GM19240 (cell line): ENCODE data around the gene WDR54.
"Not testable (repeated sequence)": the region's sequence is repeated elsewhere in the genome, so short reads cannot be mapped to it uniquely, and the experiment has no call there.

Source experiments
- DNase-seq: peaks from one replicate; pipeline ENCODE4 v3.0.0; 2011; ENCODE audit warnings: low spot score; ENCODE audit not compliant: insufficient read length

The WDR54 gene

GRCh38 chr2:74450570-74451190 is 29.1 kb downstream of the WDR54 start:
- DNase-seq: no peak

- peak; percentile 65 for DNase-seq
These were observed 33.4 kb downstream of the WDR54 start, which contains the start of gene INO80B for GRCh38 chr2:74454654-74455511. TSS of gene INO80B (plus strand) at chr2:74455087. CDS start at chr2:74455117, 30 bp downstream.

GRCh38 chr2:74457129-74457548 is 35.6 kb downstream of the WDR54 start:
- DNase-seq: no peak

GRCh38 chr2:74457549-74458131 is 36.1 kb downstream of the WDR54 start:
- DNase-seq: no peak

GRCh38 chr2:74458132-74458937 is 36.8 kb downstream of the WDR54 start, which contains the start of gene WBP1:
TSS of gene WBP1 (plus strand) at chr2:74458438. CDS start at chr2:74458603, 165 bp downstream.
- DNase-seq: peak; percentile 80

GRCh38 chr2:74458938-74459363 is 37.4 kb downstream of the WDR54 start:
- DNase-seq: no peak

- not testable (repeated sequence) for DNase-seq
These were observed 38.1 kb downstream of the WDR54 start for GRCh38 chr2:74459503-74460118.

GRCh38 chr2:74460187-74460586 is 38.7 kb downstream of the WDR54 start:
- DNase-seq: not testable (repeated sequence)

- DNase-seq: no peak
These were observed 39.9 kb downstream of the WDR54 start for GRCh38 chr2:74461187-74462053.

- no peak for DNase-seq
These were observed 40.7 kb downstream of the WDR54 start for GRCh38 chr2:74462054-74462785.

- DNase-seq: no peak
These were observed 41.2 kb downstream of the WDR54 start for GRCh38 chr2:74462786-74463105.

- DNase-seq: no peak
These were observed 42.9 kb downstream of the WDR54 start for GRCh38 chr2:74464406-74464805.

GRCh38 chr2:74470742-74471141 is 49.2 kb downstream of the WDR54 start:
- DNase-seq: not testable (repeated sequence)

GRCh38 chr2:74471332-74472065 is 50.0 kb downstream of the WDR54 start:
- DNase-seq: no peak

GRCh38 chr2:74472086-74472944 is 50.8 kb downstream of the WDR54 start, which contains the start of gene MRPL53:
TSS of gene MRPL53 (minus strand) at chr2:74472680. CDS start at chr2:74472660, 20 bp downstream.
- DNase-seq: peak; percentile 57

GRCh38 chr2:74472945-74473258 is 51.4 kb downstream of the WDR54 start:
- DNase-seq: no peak

GRCh38 chr2:74474481-74474880 is 53.0 kb downstream of the WDR54 start:
- no peak for DNase-seq

GRCh38 chr2:74474899-74475298 is 53.4 kb downstream of the WDR54 start:
- no peak for DNase-seq
